ENCODE data around the gene ZNF407.

DNA sequence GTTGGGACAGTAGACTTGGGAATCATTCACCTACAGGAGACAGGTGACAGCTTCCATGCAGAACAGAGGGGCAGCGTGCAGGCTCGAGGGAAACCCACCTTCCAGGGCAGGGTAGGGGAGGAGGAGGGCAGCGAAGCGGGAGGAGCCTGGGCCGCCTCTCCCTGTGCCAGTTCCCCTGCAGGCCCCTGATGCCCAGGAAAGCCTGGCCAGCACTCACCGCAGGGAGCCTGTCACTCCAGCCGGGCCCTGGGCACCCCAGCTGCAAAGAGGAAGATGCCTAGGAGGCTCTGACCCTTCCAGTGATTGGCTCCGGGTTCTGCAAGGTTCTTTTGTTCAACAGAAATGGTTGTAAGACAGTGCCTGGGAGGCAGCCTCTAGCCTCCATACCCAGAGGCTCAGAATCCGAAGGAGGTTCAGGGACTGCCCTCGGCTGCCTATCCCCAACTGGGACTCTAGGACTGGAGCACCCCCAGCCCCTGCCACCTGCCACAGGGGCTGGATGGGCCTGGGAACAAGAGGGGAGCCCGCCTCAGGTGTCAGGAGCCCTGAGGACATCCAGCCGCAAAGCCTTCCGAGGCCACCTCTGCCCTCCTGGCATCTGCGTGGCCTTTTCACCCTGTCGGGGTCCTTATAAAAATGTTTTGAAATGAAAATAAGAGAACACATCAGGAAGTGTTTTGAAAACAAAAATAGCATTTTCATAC lies 508.0 kb downstream of the ZNF407 start:
- TF ChIP-seq, protein P1, sequence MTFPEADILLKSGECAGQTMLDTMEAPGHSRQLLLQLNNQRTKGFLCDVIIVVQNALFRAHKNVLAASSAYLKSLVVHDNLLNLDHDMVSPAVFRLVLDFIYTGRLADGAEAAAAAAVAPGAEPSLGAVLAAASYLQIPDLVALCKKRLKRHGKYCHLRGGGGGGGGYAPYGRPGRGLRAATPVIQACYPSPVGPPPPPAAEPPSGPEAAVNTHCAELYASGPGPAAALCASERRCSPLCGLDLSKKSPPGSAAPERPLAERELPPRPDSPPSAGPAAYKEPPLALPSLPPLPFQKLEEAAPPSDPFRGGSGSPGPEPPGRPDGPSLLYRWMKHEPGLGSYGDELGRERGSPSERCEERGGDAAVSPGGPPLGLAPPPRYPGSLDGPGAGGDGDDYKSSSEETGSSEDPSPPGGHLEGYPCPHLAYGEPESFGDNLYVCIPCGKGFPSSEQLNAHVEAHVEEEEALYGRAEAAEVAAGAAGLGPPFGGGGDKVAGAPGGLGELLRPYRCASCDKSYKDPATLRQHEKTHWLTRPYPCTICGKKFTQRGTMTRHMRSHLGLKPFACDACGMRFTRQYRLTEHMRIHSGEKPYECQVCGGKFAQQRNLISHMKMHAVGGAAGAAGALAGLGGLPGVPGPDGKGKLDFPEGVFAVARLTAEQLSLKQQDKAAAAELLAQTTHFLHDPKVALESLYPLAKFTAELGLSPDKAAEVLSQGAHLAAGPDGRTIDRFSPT (tag by site-specific recombination; IDR thresholded peaks at IDR 0.05) = no peak
- TF ChIP-seq ZNF621 (tag by site-specific recombination; IDR thresholded peaks at IDR 0.05) = no peak
- no peak for TF ChIP-seq ZBTB49 (tag by site-specific recombination; IDR thresholded peaks at IDR 0.05; ENCODE audit: low read depth)
- TF ChIP-seq, protein P2, sequence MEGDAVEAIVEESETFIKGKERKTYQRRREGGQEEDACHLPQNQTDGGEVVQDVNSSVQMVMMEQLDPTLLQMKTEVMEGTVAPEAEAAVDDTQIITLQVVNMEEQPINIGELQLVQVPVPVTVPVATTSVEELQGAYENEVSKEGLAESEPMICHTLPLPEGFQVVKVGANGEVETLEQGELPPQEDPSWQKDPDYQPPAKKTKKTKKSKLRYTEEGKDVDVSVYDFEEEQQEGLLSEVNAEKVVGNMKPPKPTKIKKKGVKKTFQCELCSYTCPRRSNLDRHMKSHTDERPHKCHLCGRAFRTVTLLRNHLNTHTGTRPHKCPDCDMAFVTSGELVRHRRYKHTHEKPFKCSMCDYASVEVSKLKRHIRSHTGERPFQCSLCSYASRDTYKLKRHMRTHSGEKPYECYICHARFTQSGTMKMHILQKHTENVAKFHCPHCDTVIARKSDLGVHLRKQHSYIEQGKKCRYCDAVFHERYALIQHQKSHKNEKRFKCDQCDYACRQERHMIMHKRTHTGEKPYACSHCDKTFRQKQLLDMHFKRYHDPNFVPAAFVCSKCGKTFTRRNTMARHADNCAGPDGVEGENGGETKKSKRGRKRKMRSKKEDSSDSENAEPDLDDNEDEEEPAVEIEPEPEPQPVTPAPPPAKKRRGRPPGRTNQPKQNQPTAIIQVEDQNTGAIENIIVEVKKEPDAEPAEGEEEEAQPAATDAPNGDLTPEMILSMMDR (tag by site-specific recombination; IDR thresholded peaks at IDR 0.05) = no peak
- TF ChIP-seq ZNF560 (tag by site-specific recombination; IDR thresholded peaks at IDR 0.05; ENCODE audit: borderline replicate concordance) = no peak
- TF ChIP-seq SALL2 (tag by site-specific recombination; IDR thresholded peaks at IDR 0.05; ENCODE audit: borderline replicate concordance) = no peak
- TF ChIP-seq, protein P3, sequence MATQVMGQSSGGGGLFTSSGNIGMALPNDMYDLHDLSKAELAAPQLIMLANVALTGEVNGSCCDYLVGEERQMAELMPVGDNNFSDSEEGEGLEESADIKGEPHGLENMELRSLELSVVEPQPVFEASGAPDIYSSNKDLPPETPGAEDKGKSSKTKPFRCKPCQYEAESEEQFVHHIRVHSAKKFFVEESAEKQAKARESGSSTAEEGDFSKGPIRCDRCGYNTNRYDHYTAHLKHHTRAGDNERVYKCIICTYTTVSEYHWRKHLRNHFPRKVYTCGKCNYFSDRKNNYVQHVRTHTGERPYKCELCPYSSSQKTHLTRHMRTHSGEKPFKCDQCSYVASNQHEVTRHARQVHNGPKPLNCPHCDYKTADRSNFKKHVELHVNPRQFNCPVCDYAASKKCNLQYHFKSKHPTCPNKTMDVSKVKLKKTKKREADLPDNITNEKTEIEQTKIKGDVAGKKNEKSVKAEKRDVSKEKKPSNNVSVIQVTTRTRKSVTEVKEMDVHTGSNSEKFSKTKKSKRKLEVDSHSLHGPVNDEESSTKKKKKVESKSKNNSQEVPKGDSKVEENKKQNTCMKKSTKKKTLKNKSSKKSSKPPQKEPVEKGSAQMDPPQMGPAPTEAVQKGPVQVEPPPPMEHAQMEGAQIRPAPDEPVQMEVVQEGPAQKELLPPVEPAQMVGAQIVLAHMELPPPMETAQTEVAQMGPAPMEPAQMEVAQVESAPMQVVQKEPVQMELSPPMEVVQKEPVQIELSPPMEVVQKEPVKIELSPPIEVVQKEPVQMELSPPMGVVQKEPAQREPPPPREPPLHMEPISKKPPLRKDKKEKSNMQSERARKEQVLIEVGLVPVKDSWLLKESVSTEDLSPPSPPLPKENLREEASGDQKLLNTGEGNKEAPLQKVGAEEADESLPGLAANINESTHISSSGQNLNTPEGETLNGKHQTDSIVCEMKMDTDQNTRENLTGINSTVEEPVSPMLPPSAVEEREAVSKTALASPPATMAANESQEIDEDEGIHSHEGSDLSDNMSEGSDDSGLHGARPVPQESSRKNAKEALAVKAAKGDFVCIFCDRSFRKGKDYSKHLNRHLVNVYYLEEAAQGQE (tag by site-specific recombination; IDR thresholded peaks at IDR 0.05) = no peak
- TF ChIP-seq, protein P4, sequence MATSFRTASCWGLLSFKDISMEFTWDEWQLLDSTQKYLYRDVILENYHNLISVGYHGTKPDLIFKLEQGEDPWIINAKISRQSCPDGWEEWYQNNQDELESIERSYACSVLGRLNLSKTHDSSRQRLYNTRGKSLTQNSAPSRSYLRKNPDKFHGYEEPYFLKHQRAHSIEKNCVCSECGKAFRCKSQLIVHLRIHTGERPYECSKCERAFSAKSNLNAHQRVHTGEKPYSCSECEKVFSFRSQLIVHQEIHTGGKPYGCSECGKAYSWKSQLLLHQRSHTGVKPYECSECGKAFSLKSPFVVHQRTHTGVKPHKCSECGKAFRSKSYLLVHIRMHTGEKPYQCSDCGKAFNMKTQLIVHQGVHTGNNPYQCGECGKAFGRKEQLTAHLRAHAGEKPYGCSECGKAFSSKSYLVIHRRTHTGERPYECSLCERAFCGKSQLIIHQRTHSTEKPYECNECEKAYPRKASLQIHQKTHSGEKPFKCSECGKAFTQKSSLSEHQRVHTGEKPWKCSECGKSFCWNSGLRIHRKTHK (tag by site-specific recombination; IDR thresholded peaks at IDR 0.05) = no peak

All from HEK293 (cell line).